Spleen (tissue), 7 donors: Measurements from ENCODE around the gene HSPA12B.

Source experiments
- POLR2A ChIP-seq, 3 donors: fragments of 450-650 bp; IDR thresholded peaks; one replicate each; pipeline ENCODE4 v1.5.1; 2017; ENCODE audit warnings: antibody characterized with exemption in 3 of 3, mild to moderate bottlenecking in 1 of 3
- TF ChIP-seq, protein P1 (sequence below), 11 experiments: fragments of 200-600 bp in 7 of 11; fragments of 450-650 bp in 4 of 11; sonication (generic) in 4 of 11; IDR thresholded peaks in 8 of 11; conservative IDR thresholded peaks in 3 of 11; 1 replicate in 7 of 11; 2 replicates in 4 of 11; pipeline versions ENCODE4 v1.4.0 to v1.8.0; 2016 to 2021; ENCODE audit warnings: antibody characterized with exemption in 11 of 11, inconsistent platforms in 4 of 11, mild to moderate bottlenecking in 1 of 11
- donor health status: DM: no; HTN: no; CAD: no; lungs with moderate emphysema.
- donor health status: DM: no; HTN: no; CAD: no.
- donor health status: DM: no; HTN: no; CAD: no.

GRCh38 chr20:3767110-3767426, 34.6 kb downstream of the HSPA12B start:
- TF ChIP-seq, protein P1, sequence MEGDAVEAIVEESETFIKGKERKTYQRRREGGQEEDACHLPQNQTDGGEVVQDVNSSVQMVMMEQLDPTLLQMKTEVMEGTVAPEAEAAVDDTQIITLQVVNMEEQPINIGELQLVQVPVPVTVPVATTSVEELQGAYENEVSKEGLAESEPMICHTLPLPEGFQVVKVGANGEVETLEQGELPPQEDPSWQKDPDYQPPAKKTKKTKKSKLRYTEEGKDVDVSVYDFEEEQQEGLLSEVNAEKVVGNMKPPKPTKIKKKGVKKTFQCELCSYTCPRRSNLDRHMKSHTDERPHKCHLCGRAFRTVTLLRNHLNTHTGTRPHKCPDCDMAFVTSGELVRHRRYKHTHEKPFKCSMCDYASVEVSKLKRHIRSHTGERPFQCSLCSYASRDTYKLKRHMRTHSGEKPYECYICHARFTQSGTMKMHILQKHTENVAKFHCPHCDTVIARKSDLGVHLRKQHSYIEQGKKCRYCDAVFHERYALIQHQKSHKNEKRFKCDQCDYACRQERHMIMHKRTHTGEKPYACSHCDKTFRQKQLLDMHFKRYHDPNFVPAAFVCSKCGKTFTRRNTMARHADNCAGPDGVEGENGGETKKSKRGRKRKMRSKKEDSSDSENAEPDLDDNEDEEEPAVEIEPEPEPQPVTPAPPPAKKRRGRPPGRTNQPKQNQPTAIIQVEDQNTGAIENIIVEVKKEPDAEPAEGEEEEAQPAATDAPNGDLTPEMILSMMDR (IDR thresholded peaks at IDR 0.05 in 8 of 11, conservative IDR thresholded peaks at IDR 0.05 in 3 of 11) = no peak
- TF ChIP-seq POLR2A (IDR thresholded peaks at IDR 0.05) = no peak
